ENCODE measurements around the gene TBR1.

GRCh38 chr2:161400076-161400475 lies 16.0 kb upstream of the TBR1 start:
- TF ChIP-seq, protein P1, sequence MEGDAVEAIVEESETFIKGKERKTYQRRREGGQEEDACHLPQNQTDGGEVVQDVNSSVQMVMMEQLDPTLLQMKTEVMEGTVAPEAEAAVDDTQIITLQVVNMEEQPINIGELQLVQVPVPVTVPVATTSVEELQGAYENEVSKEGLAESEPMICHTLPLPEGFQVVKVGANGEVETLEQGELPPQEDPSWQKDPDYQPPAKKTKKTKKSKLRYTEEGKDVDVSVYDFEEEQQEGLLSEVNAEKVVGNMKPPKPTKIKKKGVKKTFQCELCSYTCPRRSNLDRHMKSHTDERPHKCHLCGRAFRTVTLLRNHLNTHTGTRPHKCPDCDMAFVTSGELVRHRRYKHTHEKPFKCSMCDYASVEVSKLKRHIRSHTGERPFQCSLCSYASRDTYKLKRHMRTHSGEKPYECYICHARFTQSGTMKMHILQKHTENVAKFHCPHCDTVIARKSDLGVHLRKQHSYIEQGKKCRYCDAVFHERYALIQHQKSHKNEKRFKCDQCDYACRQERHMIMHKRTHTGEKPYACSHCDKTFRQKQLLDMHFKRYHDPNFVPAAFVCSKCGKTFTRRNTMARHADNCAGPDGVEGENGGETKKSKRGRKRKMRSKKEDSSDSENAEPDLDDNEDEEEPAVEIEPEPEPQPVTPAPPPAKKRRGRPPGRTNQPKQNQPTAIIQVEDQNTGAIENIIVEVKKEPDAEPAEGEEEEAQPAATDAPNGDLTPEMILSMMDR (IDR thresholded peaks at IDR 0.05) = no peak
- TF ChIP-seq, protein P2, sequence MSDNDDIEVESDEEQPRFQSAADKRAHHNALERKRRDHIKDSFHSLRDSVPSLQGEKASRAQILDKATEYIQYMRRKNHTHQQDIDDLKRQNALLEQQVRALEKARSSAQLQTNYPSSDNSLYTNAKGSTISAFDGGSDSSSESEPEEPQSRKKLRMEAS (IDR thresholded peaks at IDR 0.05; ENCODE audit: low read depth) = no peak
- TF ChIP-seq RAD21 (IDR thresholded peaks at IDR 0.05; ENCODE audit: low read length) (no peak), JUND (IDR thresholded peaks at IDR 0.05) (no peak), POLR2AphosphoS5 (IDR thresholded peaks at IDR 0.05; ENCODE audit: low read depth, low read length) (no peak), SIN3A (IDR thresholded peaks at IDR 0.05; ENCODE audit: borderline replicate concordance, low read depth, low read length) (no peak)
